Astrocyte (in vitro differentiated cells and primary cell): Measurements from ENCODE around the gene MSI1. TPM values are rescaled to one million over a fixed set of nuclear protein-coding genes. Genes with fewer than 3 reads are reported as not detected.

ENCODE experiments used
- DNase-seq: peaks from one replicate; pipeline ENCODE4 v3.0.0-alpha.2; 2010; ENCODE audit warnings: low read depth
- FAIRE-seq: peaks from 2 replicates; lab custom pipeline; 2011; peaks lifted over from hg19 to GRCh38; lab: Jason Lieb, UNC
- H2AFZ ChIP-seq: 2 replicates; pipeline ENCODE4 v1.6.0; 2012; ENCODE audit warnings: low read depth, low read length, inconsistent platforms
- H3K27ac ChIP-seq: 2 replicates; pipeline ENCODE4 v1.5.1; 2011; ENCODE audit warnings: low read depth, low read length, inconsistent platforms
- H3K27me3 ChIP-seq: 2 replicates; pipeline ENCODE4 v1.6.0; 2011; ENCODE audit warnings: low read length, inconsistent platforms; ENCODE audit not compliant: insufficient read depth
- H3K36me3 ChIP-seq: 2 replicates; pipeline ENCODE4 v1.5.1; 2011; ENCODE audit warnings: low read length, inconsistent platforms; ENCODE audit not compliant: insufficient read depth
- H3K4me1 ChIP-seq: 2 replicates; pipeline ENCODE4 v1.5.1; 2011; ENCODE audit warnings: low read length, inconsistent platforms; ENCODE audit not compliant: insufficient read depth
- H3K4me2 ChIP-seq: 2 replicates; pipeline ENCODE4 v1.6.0; 2012; ENCODE audit warnings: low read length, inconsistent platforms
- H3K4me3 ChIP-seq: 2 replicates; pipeline ENCODE4 v1.5.1; 2011; ENCODE audit warnings: low read depth, mild to moderate bottlenecking, low read length, inconsistent platforms; ENCODE audit not compliant: insufficient read depth
- H3K79me2 ChIP-seq: 2 replicates; pipeline ENCODE4 v1.6.0; 2012; ENCODE audit warnings: mild to moderate bottlenecking, low read length, inconsistent platforms; ENCODE audit not compliant: insufficient read depth
- H3K9ac ChIP-seq: 2 replicates; pipeline ENCODE4 v1.6.0; 2012; ENCODE audit warnings: mild to moderate bottlenecking, low read length, inconsistent platforms
- H3K9me3 ChIP-seq: 2 replicates; pipeline ENCODE4 v1.5.1; 2012; ENCODE audit warnings: low read depth, mild to moderate bottlenecking, low read length, inconsistent platforms; ENCODE audit not compliant: insufficient read depth
- H4K20me1 ChIP-seq: 2 replicates; pipeline ENCODE4 v1.6.0; 2012; ENCODE audit warnings: low read length, inconsistent platforms; ENCODE audit not compliant: insufficient read depth
- H3K27ac Mint-ChIP-seq: one replicate; pipeline ENCODE4 v1.8.0; 2021; ENCODE audit warnings: mild to moderate bottlenecking, mixed read lengths; ENCODE audit not compliant: unreplicated experiment
- H3K27me3 Mint-ChIP-seq: one replicate; pipeline ENCODE4 v1.8.0; 2021; ENCODE audit warnings: low read depth, mixed read lengths; ENCODE audit not compliant: unreplicated experiment
- H3K36me3 Mint-ChIP-seq: one replicate; pipeline ENCODE4 v1.8.0; 2021; ENCODE audit warnings: low read depth, mixed read lengths; ENCODE audit not compliant: unreplicated experiment
- H3K4me1 Mint-ChIP-seq: one replicate; pipeline ENCODE4 v1.8.0; 2021; ENCODE audit warnings: low read depth, mixed read lengths; ENCODE audit not compliant: unreplicated experiment
- H3K4me3 Mint-ChIP-seq: one replicate; pipeline ENCODE4 v1.8.0; 2021; ENCODE audit warnings: mild to moderate bottlenecking, moderate library complexity, mixed read lengths; ENCODE audit not compliant: unreplicated experiment
- H3K9me3 Mint-ChIP-seq: one replicate; pipeline ENCODE4 v1.8.0; 2021; ENCODE audit warnings: mild to moderate bottlenecking, mixed read lengths; ENCODE audit not compliant: unreplicated experiment
- EZH2 ChIP-seq: IDR thresholded peaks from 2 replicates; pipeline ENCODE4 v1.6.1; 2012; ENCODE audit warnings: mild to moderate bottlenecking, low read length, inconsistent platforms; ENCODE audit not compliant: insufficient read depth
- total RNA-seq: library from RNA; stranded (reverse); gene quantifications from 2 replicates; pipeline ENCODE4 v1.2.1, GENCODE V29; 2021
- TF ChIP-seq, protein P1 (sequence below): IDR thresholded peaks from 2 replicates; pipeline ENCODE4 v1.5.1; 2011; ENCODE audit warnings: low read depth, mild to moderate bottlenecking, inconsistent platforms, low read length, moderate library complexity; ENCODE audit not compliant: insufficient read depth

The MSI1 gene
- total RNA-seq, 1 donor from 2014 or later = 16.0 TPM

DNA sequence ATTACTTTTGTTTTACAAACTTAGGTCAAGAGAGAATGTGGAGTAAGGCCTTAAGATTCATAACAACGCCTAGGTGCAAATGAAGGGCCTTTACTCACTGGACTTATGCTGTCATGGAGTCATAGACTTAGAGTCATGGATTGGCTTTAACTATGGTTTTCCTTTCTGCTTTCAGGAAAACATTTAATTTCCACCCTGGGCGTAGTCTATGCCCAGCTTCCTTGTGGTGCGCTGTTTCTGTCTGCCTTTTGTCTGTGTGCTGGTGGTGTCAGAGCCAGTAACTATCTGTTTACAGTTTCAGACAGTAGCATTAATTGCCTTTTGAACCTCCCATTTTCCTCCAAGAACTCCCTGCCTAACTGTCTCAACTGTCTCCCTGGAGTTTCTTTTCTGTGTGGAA, 37.1 kb upstream of the MSI1 start:
- Histone ChIP-seq H4K20me1 (no peaks in the 10 kb centered on the region), H3K4me1 (no peaks in the 10 kb centered on the region), H3K4me2 (no peak overlapping the region), H3K27me3 (no peaks in the 10 kb centered on the region), H3K9me3 (no peaks in the 10 kb centered on the region), H3K27ac (no peak overlapping the region), H2AFZ (no peak overlapping the region), H3K9ac (no peak overlapping the region), H3K36me3 (no peaks in the 10 kb centered on the region), H3K79me2 (no peaks in the 10 kb centered on the region), H3K4me3 (no peak overlapping the region)
- H3K4me3 Mint-ChIP-seq = no peak overlapping the region
- H3K36me3 Mint-ChIP-seq = no peaks in the 10 kb centered on the region
- no peak overlapping the region for H3K27ac Mint-ChIP-seq
- FAIRE-seq = no peak
- no peaks in the 10 kb centered on the region for H3K9me3 Mint-ChIP-seq
- DNase-seq = no peak
- no peak for TF ChIP-seq EZH2
- TF ChIP-seq, protein P1, sequence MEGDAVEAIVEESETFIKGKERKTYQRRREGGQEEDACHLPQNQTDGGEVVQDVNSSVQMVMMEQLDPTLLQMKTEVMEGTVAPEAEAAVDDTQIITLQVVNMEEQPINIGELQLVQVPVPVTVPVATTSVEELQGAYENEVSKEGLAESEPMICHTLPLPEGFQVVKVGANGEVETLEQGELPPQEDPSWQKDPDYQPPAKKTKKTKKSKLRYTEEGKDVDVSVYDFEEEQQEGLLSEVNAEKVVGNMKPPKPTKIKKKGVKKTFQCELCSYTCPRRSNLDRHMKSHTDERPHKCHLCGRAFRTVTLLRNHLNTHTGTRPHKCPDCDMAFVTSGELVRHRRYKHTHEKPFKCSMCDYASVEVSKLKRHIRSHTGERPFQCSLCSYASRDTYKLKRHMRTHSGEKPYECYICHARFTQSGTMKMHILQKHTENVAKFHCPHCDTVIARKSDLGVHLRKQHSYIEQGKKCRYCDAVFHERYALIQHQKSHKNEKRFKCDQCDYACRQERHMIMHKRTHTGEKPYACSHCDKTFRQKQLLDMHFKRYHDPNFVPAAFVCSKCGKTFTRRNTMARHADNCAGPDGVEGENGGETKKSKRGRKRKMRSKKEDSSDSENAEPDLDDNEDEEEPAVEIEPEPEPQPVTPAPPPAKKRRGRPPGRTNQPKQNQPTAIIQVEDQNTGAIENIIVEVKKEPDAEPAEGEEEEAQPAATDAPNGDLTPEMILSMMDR = no peak
- peaks cover 14% of the 10 kb centered on the region for H3K27me3 Mint-ChIP-seq
- no peaks in the 10 kb centered on the region for H3K4me1 Mint-ChIP-seq

DNA sequence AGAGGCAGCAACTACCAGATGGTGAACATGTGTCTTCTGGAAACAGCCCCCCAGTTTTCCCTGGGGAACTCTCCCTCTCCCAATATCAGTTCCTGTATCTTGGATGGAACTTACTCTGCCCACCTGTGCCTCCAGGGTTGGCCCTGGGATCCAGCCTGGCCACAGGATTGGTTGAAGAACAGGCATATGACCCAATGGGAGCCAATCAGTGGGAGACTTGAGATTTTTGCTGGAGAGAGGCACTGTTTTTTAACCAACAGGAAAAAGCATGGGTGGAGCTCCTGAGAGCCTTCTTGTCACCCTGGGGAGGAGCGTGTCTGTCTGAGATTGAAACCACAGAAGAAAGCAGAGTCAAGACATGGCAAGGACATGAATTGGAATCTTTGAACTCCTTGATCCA, 35.3 kb upstream of the MSI1 start:
- peaks cover 14% of the 10 kb centered on the region for H3K27me3 Mint-ChIP-seq
- no peak overlapping the region for H3K27ac ChIP-seq
- H3K27me3 ChIP-seq = no peaks in the 10 kb centered on the region
- H3K4me1 Mint-ChIP-seq = no peaks in the 10 kb centered on the region
- no peaks in the 10 kb centered on the region for H3K4me1 ChIP-seq
- no peak overlapping the region for H3K4me3 ChIP-seq
- TF ChIP-seq EZH2 = no peak
- TF ChIP-seq, protein P1 = no peak
- no peaks in the 10 kb centered on the region for H3K79me2 ChIP-seq
- H4K20me1 ChIP-seq = no peaks in the 10 kb centered on the region
- no peak overlapping the region for H2AFZ ChIP-seq
- H3K4me2 ChIP-seq = no peak overlapping the region
- H3K9ac ChIP-seq = no peak overlapping the region
- H3K9me3 ChIP-seq = no peaks in the 10 kb centered on the region
- H3K36me3 ChIP-seq = no peaks in the 10 kb centered on the region
- no peak overlapping the region for H3K4me3 Mint-ChIP-seq
- FAIRE-seq = no peak
- H3K27ac Mint-ChIP-seq = no peak overlapping the region
- DNase-seq = no peak
- H3K9me3 Mint-ChIP-seq = no peaks in the 10 kb centered on the region
- H3K36me3 Mint-ChIP-seq = no peaks in the 10 kb centered on the region

GRCh38 chr12:120403869-120404268, 34.9 kb upstream of the MSI1 start:
- no peaks in the 10 kb centered on the region for H3K79me2 ChIP-seq
- no peak overlapping the region for H3K4me2 ChIP-seq
- no peak overlapping the region for H3K4me3 ChIP-seq
- H3K9me3 Mint-ChIP-seq = no peaks in the 10 kb centered on the region
- FAIRE-seq (no peak), DNase-seq (no peak)
- H3K36me3 ChIP-seq = no peaks in the 10 kb centered on the region
- H3K27me3 ChIP-seq = no peaks in the 10 kb centered on the region
- H3K4me3 Mint-ChIP-seq = no peak overlapping the region
- no peaks in the 10 kb centered on the region for H4K20me1 ChIP-seq
- H3K9ac ChIP-seq = no peak overlapping the region
- no peak overlapping the region for H3K27ac Mint-ChIP-seq
- no peak for TF ChIP-seq EZH2
- TF ChIP-seq, protein P1 = no peak
- no peaks in the 10 kb centered on the region for H3K4me1 ChIP-seq
- no peaks in the 10 kb centered on the region for H3K4me1 Mint-ChIP-seq
- H3K36me3 Mint-ChIP-seq = no peaks in the 10 kb centered on the region
- H3K27ac ChIP-seq = no peak overlapping the region
- no peaks in the 10 kb centered on the region for H3K9me3 ChIP-seq
- no peak overlapping the region for H2AFZ ChIP-seq
- peaks cover 14% of the 10 kb centered on the region for H3K27me3 Mint-ChIP-seq
